Limb (tissue), 2 donors: ENCODE results near the gene GPR161.

Source experiments
- DNase-seq, 2 donors: peaks; one replicate each; pipeline ENCODE4 v3.0.0-alpha.2; 2016; ENCODE audit errors: extremely low spot score in 2 of 2

GPR161 gene

GRCh38 chr1:168042362-168042761 is 94.4 kb downstream of the GPR161 start:
- DNase-seq, result no peak

- DNase-seq, result no peak
Measured at GRCh38 chr1:168035345-168035744, 101.4 kb downstream of the GPR161 start.

DNA sequence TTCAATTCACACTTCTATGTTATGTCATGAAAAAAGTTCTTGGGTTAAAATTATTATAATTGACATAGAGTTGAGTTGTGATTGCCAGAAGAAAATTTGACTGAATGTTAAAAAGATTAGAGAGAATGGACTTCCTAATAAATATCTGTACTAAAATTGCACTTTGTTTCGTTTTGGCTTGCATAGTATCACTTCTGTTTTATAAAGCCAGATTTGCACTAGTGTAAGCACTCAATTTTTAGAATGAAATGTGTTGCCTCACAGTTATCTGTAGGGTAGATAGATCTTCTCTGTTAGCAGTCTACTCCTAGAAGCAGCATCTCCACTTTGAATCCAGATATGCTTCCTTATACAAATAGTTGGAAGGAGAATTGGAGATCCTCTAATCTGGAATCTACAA is 104.7 kb downstream of the GPR161 start:
- DNase-seq, result no peak

DNA sequence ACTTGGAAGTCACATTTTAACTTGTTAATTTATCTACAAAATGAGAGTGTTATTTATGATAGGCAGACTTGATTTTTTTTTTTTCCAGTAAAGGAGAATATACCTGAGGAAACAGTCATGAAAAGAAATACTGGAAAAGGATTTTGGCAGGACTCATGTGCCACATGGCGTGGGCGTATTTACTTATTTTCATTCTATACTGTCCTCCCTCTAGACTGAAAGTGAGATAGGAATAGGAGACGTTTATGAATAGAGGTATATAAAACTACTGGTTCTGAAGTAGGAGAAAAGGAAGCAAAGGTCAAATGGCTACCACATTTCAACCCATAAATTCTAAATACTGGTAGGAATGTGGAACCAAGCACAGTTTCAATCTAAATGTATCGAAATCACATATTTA is 105.1 kb downstream of the GPR161 start:
- DNase-seq, result no peak

DNA sequence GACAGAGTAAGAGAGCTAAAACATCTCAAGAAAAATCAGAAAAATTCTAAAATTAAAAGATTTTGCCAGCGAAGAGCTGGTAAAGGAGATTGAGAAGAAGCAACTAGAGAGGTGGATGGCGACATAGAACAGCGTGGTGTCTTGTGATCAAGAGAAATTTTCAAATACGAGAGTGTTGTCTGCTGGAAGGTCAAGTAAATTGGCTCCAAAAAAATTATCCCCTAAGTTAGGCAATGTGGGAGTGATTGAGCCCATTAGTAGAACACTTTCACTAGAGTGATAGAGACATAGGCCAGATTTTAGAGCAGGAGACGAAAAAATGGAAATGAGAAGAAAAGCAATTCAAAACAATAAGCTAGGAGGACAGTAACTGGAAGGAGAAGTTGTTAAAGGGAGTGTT is 105.5 kb downstream of the GPR161 start:
- no peak for DNase-seq
